Stimulated activated CD4-positive, alpha-beta T cell treated with anti-CD3 and anti-CD28 coated beads, Interleukin-4, amount 100 ng/mL, for 48 hours (primary cell): ENCODE data around the gene NHLRC4.
A peak's percentile ranks its signal among the peaks of the same experiment; 100 is the strongest.

Experiments
- DNase-seq, 2 donors: peaks; one replicate each; pipeline ENCODE4 v3.0.0-alpha.2; 2020; ENCODE audit warnings: low read depth in 2 of 2

Gene NHLRC4

GRCh38 chr16:565419-566330 lies 1.1 kb upstream of the NHLRC4 start:
- no peak for DNase-seq

- no peak for DNase-seq
Observed at GRCh38 chr16:567373-568256, 810 bp downstream of the NHLRC4 start.

- DNase-seq, result no peak
Observed at GRCh38 chr16:568401-569258, 1.8 kb downstream of the NHLRC4 start.

GRCh38 chr16:569445-570254 lies 2.8 kb downstream of the NHLRC4 start, which contains the start of gene PIGQ:
Gene PIGQ, plus strand, starts transcription at chr16:569968. Its CDS starts 4,107 bp downstream, at chr16:574075.
- DNase-seq, result peak; percentile 52 to 59

GRCh38 chr16:572865-573650 lies 6.3 kb downstream of the NHLRC4 start:
- DNase-seq, result no peak

GRCh38 chr16:574021-574760 lies 7.4 kb downstream of the NHLRC4 start:
- no peak for DNase-seq

GRCh38 chr16:575354-576196 lies 8.8 kb downstream of the NHLRC4 start:
- no peak for DNase-seq

GRCh38 chr16:576197-576822 lies 9.5 kb downstream of the NHLRC4 start:
- DNase-seq, result no peak

GRCh38 chr16:576823-577201 lies 10.0 kb downstream of the NHLRC4 start:
- DNase-seq, result no peak

GRCh38 chr16:577796-578195 lies 11.0 kb downstream of the NHLRC4 start:
- no peak for DNase-seq

GRCh38 chr16:578232-578869 lies 11.5 kb downstream of the NHLRC4 start:
- no peak for DNase-seq

GRCh38 chr16:578870-579405 lies 12.1 kb downstream of the NHLRC4 start:
- peak; percentile 60 to 67 for DNase-seq

GRCh38 chr16:580141-580945 lies 13.5 kb downstream of the NHLRC4 start:
- DNase-seq, result no peak

GRCh38 chr16:580946-581498 lies 14.2 kb downstream of the NHLRC4 start:
- no peak for DNase-seq

- no peak for DNase-seq
Observed at GRCh38 chr16:582218-582613, 15.4 kb downstream of the NHLRC4 start.
